GM21723 (cell line): ENCODE results near the gene TRERF1.

Experiments
- ATAC-seq: cut with Tn5 transposase; IDR thresholded peaks from one replicate; pipeline ENCODE4 v1.9.1; 2021; ENCODE audit warnings: mild to moderate bottlenecking, moderate library complexity; ENCODE audit not compliant: unreplicated experiment

TRERF1 gene

DNA sequence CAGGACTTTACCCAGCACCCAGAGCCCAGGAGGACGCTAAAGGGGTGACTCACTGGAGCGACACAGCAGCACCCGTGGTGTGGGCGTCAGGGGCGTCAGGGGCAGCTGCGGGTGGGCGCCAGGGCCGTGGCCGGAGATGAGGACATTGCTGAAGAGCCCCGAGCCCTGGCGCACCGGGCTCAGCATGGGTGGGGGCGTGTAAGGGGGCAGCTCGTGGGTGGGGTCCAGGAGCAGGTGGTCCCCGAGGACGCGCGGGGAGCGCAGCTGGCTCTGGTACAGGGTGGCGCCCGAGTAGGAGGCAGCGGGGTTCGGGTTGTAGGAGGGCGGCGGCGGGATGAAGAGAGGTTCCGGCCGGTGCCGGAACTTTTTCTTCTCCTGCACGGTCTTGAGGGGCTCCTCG, 192.4 kb downstream of the TRERF1 start:
- no peak for ATAC-seq

DNA sequence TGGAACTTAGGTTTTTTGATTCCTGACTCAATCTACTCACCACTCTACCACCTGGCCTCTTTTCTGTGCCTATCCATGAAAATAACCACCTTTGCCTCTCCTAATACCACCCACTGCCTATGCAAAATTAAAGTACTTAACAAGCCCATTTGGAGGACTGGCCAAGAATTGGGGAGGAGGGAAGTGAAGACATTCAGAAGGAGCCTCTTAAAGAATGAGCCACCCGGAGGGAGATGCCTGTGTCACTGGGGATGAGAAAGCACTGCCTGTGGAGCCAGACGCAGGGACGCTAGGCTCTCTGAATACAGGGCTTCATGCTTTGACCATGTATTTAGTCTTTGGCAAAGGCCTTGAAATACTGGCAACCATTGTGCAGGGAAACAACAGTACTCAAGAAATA, 194.1 kb downstream of the TRERF1 start:
- no peak for ATAC-seq

DNA sequence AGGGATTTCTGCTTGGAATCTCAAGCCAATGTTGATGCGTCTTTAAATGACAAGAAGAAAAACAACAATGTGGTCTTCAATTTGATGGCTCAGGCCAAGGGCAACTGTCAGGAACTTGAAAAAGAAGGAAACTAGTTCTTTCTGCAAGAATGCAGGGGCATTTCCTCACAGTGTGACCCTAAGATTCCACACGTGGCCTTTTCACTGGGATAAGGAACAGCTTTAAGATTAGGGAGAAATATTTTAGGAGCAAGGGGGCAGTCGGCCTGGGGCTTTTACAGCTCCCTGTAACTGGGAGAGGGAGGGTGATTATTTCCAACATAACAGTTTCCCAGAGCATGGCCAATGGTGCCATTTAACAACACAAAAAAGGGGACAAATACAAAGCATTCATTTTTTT, 194.7 kb downstream of the TRERF1 start:
- ATAC-seq, result no peak

DNA sequence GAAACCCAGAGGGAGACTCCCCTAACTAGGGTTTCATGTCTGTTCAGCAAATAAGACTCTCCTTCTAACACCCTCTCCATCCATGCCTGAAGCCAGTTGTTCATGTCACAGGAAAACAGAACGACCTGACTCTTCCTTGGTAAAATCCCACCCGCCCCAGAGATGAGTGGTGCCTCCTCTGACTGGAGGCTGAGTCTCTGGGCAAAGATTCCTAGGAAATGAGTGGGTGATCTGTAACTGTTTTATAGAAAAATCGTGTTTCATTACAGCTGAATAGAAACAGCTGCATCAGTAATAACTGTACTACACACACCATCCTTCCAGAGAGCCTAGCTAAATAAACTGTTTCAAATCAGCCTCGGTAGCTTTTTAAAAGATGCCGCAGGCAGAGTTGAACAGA, 196.7 kb downstream of the TRERF1 start:
- ATAC-seq, result no peak

DNA sequence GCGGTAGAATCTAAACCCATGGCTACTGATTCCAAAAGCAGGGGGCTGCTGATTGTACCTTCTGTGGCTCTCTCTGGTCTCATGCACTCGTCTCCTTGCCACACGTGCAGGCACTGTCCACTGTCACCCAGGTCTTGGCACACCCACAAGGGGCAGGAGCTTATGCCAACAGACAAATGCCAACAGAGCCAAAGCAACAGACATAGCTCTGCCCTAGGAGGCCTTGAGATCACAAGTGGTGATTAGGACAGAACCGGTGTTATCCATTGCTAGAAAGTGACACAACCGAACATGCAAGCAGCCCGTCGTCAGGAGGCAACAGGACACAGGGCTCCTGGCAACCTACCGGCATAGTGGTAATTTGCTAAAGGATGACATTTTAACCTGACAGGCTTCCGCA, 197.2 kb downstream of the TRERF1 start:
- ATAC-seq, result no peak

DNA sequence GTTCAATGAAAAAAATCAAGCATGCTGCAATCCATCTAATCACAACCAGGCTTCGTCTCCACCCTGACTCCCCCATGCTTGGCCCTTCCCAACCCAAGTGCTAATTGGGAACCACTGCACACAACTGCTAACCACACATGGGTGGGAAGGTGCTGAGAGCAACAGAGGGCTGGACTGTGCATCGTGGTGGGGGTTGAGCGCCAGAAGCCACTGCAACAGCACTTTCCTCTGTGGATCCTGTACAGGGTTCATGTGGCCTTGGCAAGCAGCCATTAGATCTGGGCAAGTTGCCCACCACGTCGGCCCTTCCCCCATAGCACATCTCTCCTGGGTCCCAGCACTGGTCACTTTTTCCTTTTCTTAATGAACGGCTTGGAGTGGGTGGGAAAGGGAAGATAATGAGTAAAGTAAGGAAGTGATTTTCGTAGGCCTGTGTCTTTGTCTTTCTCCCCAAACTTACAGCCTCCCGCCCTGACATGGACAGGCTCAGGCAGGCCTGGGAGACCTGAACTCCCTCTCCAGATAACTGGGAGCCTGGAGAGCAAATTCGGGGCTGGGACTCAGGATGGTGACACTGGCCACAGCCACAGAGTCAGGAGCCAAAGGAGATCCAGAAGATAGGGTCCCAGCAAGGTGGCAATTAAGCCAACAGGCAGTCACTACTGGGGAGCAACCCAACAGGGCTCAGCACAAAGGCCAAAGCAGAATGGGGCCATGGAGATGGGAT, 199.7 kb downstream of the TRERF1 start:
- ATAC-seq, result no peak

DNA sequence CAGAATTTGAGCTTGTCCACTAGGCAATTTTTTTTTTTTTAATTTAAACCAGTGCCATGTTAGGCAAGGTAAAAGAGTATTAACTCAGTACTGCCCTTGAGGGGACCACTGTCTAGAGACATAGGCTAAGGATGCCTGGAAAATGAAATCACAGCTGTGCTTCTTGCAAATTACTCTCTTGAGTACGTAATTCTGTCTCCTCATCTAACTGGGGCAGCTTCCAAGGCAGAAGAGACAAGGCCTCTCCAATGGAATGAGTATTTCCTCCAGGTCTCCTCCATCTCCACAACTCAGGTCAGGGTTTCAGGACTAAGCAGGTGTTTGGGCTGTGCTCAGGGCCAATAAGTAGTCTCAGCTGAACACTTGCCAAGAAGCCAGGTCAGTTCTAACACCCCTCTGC, 200.2 kb downstream of the TRERF1 start:
- no peak for ATAC-seq

DNA sequence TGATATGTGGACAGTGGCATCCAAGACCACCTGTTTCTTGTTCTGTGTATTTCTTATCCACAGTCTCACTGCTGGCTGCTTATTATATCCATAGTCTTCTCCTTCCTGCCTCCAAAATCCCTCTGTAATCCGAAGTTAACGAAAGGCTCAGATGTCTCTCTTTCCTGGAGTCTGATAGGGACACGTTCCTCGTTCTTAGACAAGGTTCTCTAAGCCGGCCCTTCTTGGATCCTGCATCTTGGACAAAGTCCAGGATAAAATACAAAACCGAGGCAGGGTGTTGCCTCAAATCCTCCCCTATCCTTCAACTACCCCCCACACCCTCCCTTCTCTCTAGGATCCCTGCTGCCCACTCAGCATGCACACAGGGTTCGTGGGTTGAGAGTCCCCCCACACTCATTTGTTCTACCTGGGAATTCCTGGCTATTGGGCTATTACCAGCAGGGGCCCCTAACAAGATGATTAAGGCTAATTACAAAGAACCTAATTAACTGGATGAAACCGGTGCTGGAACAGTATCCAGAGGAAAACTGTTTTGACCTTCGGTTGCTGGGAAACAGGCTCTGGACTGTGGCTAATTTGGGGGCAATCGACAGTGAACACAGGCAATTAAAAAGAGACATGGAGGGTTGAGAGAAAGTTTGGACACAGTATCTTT, 201.3 kb downstream of the TRERF1 start:
- ATAC-seq, result no peak

GRCh38 chr6:42249279-42249678, 202.4 kb downstream of the TRERF1 start:
- no peak for ATAC-seq

GRCh38 chr6:42243046-42243445, 208.7 kb downstream of the TRERF1 start:
- ATAC-seq, result no peak

DNA sequence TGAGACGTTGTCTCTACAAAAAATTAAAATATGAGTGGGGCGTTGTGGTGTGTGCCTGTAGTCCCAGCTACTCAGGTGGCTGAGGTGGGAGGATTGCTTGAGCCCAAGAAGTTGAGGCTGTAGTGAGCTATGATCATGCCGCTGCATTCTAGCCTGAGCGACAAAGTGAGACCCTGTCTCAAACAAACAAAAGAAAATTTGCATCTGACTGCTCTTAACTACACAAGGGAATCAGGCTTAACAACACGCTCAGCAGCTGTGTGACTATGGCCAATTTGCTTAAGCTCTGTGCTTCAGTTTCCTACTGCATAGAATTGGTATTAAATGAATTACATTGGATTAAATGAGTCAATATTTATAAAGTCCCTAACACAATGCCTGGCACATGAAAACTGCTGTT, 209.8 kb downstream of the TRERF1 start:
- no peak for ATAC-seq

DNA sequence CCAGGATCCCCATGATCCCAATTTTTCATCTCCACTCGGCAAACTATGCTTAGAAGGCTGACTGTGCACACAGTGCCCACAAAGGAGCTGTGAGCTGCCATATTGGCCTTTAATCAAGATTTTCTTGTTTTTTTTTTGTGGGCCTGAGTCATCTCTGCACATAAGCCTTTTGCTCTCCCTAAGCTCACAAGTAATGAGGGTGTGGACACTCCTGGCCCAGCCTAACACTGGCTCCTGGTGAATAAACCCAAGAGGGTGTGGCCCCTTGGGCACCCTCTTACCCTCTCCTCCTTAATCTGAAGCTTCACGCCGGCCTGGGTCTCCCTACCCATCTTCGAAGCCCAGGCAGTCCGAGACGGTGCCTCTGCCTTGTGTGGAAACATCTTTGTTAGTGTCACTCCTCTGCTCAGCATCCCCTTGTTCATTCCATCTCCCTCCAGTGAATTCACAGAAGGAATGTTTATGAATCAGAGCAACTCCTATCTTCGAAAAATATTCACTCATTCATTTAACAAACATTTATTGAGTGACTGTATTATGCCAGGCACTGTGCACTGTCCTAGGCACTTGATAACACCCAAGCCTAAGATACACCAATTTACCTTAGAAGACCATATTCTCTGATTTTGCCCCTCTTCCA, 211.9 kb downstream of the TRERF1 start:
- ATAC-seq, result no peak

DNA sequence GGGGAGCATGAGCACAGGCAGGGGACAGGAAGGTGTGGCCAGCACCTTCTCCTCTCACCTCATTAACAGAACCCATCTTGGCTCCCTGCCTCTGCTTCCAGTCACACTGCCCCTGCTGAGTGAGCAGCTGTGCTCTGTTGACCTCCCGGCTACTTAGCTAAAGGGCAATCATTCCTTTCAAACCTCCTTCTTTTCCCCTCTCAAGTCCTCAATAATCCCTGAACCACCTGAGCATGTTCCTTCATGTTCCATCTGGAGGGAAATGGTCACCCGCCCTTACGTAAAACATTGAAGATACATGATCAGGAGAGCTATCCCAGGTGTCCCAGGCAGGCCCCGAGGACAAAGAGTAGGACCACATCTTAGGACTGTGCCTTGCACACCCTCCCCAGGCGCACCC, 212.4 kb downstream of the TRERF1 start:
- no peak for ATAC-seq

DNA sequence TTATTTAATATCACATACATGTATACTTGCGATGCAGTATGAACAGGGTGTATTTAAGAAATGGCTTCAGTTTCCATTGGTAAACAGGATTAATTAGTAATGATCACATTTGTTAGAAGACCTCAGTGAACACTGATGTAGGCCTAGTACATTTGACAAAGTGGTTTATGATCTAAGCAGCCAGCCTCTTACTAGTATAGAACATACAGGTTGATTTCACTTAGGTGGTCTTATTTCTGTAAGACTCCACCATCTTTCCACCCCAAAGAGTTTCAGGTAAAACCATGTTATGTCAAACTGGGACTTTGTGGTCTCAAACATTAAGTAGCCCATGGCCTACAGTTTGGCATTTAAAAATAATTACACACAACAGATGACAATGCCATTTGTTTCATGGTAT, 213.9 kb downstream of the TRERF1 start:
- ATAC-seq, result no peak

- no peak for ATAC-seq
Observed at GRCh38 chr6:42236682-42237473, 214.8 kb downstream of the TRERF1 start.

DNA sequence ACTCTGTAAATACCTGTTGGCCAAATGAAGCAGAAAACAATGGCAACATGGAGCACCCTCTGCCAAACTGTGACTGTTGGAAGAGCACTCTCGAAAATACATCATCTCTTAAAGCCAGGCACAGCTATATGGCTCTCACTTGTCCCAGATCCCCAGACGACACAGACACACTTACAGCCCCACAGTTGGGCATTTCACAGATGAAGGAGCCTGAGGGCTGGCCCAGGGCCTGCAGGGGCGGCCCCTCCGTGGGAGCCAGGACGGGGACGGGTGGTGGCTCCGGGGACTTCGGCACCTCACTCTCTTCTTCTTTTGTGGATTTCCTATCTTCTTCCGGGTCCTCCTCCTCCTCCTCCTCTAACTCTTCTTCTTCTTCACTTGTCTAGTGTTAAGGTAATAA, 215.7 kb downstream of the TRERF1 start:
- no peak for ATAC-seq

- ATAC-seq, result no peak
Observed at GRCh38 chr6:42232035-42232434, 219.7 kb downstream of the TRERF1 start.

DNA sequence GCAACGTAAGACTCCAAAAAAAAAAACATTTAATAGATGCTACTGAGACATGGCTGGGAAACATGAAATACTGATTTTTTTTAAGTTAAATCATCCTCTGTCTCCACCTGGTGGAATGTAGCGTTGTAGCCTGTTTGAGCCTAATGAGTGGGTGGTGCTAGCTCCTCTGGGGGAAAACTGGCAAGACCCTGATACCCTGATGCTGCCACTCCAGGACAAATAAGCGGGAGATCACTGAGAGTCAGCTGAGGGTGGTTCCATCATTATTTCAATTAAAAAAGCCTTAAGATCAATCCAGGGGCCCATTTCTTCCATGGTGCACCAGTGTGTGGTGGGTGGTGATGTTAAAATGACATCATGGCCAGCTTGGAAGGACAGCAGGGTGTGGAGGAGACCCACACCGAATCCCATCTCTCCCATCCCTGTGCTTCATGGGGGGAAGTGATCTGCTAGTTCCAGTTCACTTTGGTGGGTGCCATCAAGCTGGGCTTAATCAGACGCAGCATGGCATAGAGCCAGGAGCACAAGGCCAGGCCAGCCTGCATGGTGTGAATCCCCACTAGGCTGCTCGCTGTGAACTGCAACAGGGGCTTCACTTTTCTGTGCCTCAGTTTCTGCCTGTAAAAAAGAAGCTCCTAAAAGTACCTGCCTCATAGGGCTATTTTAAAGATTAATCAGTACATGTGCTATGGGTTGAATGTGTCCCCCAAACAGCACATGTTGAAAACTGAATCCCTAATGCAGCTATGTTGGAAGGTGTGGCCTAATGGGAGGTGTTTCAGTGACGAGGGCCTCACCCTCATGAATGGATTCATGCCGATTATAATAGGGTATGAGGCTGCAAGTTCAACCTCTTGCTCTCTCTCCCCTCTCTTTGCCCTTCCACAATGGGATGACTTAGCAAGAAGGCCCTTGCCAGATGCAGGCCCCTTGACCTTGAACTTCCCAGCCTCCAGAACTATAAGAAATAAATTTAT, 221.1 kb downstream of the TRERF1 start:
- ATAC-seq, result no peak

DNA sequence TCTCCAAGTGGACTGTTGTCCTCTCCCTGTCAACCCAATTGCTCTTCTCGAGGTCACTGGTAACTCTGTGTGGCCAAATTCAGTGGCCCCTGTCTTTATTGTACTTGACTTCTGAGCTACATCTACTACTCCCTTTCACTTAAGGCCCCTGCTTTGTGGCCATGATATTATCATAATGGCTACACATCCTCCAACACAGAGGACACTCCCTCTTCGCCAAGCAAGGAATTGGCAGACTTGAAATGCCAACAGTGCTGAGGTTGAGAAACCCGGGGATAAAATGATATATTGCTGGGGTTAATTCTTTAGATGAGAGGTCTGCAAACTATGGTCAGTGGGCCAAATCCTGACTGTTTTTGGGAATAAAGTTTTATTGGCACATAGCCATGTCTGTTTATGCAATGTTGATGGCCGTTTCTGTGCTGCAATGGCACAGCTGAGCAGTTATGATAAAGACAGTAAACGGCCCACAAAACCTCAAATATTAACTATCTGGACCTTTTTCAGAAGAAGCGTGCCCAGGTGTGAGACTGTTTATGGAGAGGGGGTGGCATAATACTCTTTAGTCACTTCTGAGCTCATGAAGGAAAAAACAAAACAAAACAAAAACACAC, 222.1 kb downstream of the TRERF1 start:
- no peak for ATAC-seq

- ATAC-seq, result no peak
Observed at GRCh38 chr6:42228305-42228704, 223.4 kb downstream of the TRERF1 start.
